Astrocyte of the cerebellum (primary cell): ENCODE measurements around the gene RAI14.

Experiments
- DNase-seq: peaks from one replicate; pipeline ENCODE4 v3.0.0-alpha.2; 2011; ENCODE audit warnings: low read depth
- H3K4me3 ChIP-seq: 2 replicates; pipeline ENCODE4 v1.5.1; 2011; ENCODE audit warnings: mild to moderate bottlenecking, low read depth, low read length, moderate library complexity
- in situ Hi-C: cut with HindIII; loops from 2 replicates; pipeline ENCODE4 v1.10.0; 2017; ENCODE audit warnings: low sequenced_read_pairs
- TF ChIP-seq, protein P1 (sequence below): IDR thresholded peaks from 2 replicates; pipeline ENCODE4 v1.5.1; 2012; ENCODE audit warnings: low read length, low read depth, moderate library complexity, mild to moderate bottlenecking; ENCODE audit errors: missing control alignments

The RAI14 gene

DNA sequence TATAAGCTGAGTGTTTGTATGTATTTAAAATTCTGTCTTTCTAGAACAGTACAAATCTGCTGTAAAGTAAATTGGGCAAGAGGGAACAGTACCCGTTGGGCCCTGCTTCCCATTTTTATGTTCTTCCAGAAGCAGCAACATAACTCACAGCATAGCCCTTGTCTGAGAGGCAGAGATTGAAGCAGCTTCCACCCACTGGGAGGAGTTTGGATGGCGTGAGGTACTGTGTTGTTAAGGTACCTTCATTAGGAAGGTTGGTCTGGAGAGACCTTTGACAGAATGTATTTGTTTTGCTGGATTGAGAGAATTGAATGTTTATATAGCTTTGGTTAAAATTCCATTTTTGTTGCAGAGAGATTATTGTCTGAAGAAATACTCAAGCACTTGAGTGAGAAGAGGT, 24.8 kb downstream of the RAI14 start:
- in situ Hi-C loops: no loop called here
- no peak overlapping the region for H3K4me3 ChIP-seq
- TF ChIP-seq, protein P1, sequence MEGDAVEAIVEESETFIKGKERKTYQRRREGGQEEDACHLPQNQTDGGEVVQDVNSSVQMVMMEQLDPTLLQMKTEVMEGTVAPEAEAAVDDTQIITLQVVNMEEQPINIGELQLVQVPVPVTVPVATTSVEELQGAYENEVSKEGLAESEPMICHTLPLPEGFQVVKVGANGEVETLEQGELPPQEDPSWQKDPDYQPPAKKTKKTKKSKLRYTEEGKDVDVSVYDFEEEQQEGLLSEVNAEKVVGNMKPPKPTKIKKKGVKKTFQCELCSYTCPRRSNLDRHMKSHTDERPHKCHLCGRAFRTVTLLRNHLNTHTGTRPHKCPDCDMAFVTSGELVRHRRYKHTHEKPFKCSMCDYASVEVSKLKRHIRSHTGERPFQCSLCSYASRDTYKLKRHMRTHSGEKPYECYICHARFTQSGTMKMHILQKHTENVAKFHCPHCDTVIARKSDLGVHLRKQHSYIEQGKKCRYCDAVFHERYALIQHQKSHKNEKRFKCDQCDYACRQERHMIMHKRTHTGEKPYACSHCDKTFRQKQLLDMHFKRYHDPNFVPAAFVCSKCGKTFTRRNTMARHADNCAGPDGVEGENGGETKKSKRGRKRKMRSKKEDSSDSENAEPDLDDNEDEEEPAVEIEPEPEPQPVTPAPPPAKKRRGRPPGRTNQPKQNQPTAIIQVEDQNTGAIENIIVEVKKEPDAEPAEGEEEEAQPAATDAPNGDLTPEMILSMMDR: no peak
- no peak for DNase-seq

DNA sequence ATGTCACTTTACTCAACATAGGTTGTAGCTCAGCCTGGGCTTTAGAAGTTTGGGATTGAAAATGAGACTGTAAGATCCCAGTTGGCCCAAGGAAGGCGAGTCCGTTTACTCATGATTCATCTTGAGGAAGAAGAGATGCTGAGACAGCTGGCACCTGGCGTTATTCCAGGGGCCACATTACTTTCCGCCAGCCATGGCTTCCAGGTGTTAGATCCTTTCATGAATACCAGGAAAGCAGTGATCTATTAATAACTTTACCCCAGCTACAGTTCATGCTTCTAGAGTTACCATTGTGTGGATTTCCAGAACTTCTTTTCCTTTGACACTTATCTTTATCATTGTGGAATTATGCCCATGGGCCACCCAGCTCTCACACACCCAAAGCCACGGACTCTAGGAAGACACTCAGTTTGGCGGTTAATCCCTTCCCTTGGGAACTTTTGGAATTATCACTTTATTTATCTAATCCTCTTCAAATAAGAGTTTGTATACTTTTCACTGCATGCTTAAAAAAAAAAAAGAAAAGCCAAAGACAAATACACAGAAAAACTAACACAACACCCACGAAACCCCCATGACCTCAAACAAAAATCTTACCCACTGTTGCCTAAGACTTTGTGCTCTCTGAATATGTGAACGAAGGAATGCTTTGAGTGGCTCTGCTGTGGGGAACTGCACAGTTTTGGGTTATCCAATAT, 26.9 kb downstream of the RAI14 start:
- TF ChIP-seq, protein P1: no peak
- H3K4me3 ChIP-seq: no peak overlapping the region
- in situ Hi-C loops: no loop called here
- peak; percentile 64 for DNase-seq

DNA sequence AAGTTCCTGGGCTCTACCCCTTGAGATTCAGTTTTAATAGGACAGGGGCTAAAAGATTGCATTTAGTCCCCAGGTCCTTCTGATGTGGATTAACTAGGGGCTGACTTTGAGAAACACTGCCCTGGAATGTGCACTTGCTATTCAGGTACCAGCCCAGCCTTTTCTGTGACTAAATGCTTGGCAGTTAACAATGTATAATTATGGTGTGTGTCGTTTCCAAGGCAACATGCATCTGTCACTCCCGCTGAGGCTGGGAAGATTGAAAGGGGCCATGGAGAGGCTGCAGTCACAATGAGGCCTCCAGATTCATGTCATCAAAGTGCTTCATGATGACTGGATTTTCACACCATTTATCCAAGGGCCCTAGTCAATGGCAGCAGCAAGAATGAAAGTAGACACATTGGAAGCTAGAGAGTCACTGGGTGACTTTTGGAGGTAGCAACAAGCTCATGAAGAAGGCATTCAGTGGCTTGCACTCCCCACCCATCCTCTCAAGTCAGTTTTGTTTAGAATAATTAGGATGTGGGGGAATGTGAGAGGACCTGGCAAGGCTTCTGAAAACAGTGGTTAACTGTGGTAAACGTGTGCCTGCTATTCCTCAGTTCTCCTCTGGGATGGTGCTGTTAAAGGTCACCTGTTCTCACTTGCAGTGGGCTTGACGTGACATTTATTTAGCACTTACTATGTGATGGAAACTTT, 28.3 kb downstream of the RAI14 start:
- in situ Hi-C loops: no loop called here
- H3K4me3 ChIP-seq: no peak overlapping the region
- TF ChIP-seq, protein P1: peak; percentile 35
- peak; percentile 50 for DNase-seq

DNA sequence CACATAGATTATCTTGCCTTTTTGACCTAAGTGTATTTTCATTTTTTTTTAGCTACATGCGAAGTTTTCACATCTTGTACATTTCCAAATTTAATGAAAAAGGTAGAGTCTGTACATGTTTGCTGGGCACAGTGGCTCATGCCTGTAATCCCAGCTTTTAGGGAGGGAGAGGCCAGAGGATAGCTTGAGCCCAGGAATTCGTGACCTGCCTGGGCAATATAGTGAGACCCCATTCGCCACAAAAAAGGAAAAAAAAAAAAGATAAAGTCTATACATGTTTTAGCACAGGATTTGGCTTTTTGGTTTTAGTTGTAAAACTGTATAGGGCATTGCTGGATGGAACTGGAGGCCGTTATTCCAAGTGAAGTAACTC, 28.8 kb downstream of the RAI14 start:
- no peak for DNase-seq
- H3K4me3 ChIP-seq: no peak overlapping the region
- TF ChIP-seq, protein P1: no peak
- in situ Hi-C loops: loop anchor here (5.0 kb wide), 1 partner anchor 33 kb away; no protein-coding TSS in a partner anchor

DNA sequence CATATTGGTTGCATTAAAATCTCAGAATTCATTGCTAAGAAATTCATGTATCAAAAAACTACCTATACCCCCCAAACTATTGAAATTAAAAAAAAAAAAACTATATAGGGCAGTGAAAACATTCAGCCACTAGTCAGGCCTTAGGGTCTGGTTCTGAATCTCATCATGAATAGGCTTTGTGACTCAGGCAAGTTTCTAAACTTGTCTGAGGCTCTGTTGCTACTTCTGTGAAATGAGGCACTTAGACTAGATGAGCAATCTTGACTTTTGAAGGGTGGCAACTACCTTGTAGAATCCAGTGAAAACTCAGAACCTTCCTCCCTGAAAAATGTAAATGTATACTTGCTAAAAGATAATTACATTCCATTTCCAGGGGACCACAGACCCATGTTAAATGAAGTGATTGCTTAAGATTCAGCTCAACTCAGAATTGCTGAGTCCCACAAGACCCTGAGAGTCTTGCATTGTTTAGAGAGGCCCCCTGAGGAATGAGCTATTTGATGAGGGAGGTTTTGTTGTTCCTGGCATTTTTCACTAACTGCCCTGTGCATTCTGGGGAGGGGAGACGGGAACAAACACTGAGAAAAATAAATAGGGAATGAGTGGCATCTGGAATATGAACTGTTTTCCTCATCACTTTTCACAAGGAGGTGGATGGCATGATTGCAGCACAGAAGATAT, 29.5 kb downstream of the RAI14 start:
- no peak overlapping the region for H3K4me3 ChIP-seq
- in situ Hi-C loops: loop anchor here (5.0 kb wide), 1 partner anchor 33 kb away; no protein-coding TSS in a partner anchor
- peak; percentile 51 for DNase-seq
- TF ChIP-seq, protein P1: no peak

DNA sequence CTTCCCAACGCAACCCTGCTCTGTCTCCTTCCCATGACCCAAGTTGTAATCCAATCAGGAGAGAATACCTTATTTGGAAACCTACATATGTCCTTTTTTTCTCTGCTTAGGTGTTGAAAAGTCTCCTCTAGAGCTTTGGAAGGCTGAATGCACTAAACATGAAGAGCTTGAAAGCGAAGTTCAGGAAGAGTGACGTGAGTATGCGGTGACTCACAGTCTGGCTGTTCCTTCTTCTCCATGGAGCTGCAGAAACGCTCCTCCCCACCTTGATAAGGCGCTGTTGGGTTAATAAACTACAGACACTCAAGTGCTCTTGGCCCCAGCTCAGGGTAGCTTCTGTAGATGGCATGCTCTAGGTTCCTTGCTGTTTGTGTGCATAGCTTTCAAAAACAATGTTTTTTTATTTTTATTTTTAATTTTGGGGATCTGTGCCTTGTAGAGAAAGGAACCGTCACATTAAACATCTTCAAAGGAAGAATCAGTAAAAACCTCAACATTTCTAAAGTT, 30.7 kb downstream of the RAI14 start:
- in situ Hi-C loops: loop anchor here (5.0 kb wide), 1 partner anchor 35 kb away; no protein-coding TSS in a partner anchor
- TF ChIP-seq, protein P1: no peak
- no peak overlapping the region for H3K4me3 ChIP-seq
- DNase-seq: peak; percentile 95
